Esophagus squamous epithelium (tissue), 4 donors: ENCODE measurements around the gene CHST6.

ENCODE experiments used
- POLR2A ChIP-seq, 4 donors: fragments of 450-650 bp; IDR thresholded peaks; one replicate each; pipeline ENCODE4 v1.6.1; 2017; ENCODE audit warnings: antibody characterized with exemption in 4 of 4, mild to moderate bottlenecking in 4 of 4, moderate library complexity in 3 of 4
- TF ChIP-seq, protein P1 (sequence below), 6 experiments: fragments of 450-650 bp in 4 of 6; fragments of 200-600 bp in 2 of 6; sonication (generic) in 2 of 6; IDR thresholded peaks; one replicate each; pipeline ENCODE4 v1.5.1; 2016 to 2019; ENCODE audit warnings: antibody characterized with exemption in 6 of 6, mild to moderate bottlenecking in 4 of 6, moderate library complexity in 4 of 6

DNA sequence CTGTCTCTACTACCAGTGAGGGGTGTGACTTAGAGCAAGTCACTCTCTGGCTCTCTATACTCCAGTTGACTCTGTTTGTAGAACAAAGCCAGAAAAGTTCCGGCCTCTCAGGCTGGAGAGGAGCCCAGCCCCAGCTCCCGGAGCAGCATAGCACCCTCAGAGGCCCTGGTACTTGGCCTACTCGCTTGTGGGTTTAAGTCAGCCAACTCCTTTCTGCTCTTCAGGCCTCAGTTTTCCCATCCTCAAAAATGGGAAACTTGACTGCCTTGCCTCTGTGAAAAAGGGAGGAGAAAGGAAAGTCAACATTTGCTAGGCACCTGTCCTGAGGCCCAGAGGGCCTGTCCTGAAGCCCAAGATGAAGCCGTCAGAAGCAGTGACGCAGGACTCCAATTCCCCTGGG lies 1.1 kb downstream of the CHST6 start:
- TF ChIP-seq, protein P1, sequence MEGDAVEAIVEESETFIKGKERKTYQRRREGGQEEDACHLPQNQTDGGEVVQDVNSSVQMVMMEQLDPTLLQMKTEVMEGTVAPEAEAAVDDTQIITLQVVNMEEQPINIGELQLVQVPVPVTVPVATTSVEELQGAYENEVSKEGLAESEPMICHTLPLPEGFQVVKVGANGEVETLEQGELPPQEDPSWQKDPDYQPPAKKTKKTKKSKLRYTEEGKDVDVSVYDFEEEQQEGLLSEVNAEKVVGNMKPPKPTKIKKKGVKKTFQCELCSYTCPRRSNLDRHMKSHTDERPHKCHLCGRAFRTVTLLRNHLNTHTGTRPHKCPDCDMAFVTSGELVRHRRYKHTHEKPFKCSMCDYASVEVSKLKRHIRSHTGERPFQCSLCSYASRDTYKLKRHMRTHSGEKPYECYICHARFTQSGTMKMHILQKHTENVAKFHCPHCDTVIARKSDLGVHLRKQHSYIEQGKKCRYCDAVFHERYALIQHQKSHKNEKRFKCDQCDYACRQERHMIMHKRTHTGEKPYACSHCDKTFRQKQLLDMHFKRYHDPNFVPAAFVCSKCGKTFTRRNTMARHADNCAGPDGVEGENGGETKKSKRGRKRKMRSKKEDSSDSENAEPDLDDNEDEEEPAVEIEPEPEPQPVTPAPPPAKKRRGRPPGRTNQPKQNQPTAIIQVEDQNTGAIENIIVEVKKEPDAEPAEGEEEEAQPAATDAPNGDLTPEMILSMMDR (IDR thresholded peaks at IDR 0.05): no peak
- TF ChIP-seq POLR2A (IDR thresholded peaks at IDR 0.05): no peak
